ENCODE data around the gene S100A9.

DNA sequence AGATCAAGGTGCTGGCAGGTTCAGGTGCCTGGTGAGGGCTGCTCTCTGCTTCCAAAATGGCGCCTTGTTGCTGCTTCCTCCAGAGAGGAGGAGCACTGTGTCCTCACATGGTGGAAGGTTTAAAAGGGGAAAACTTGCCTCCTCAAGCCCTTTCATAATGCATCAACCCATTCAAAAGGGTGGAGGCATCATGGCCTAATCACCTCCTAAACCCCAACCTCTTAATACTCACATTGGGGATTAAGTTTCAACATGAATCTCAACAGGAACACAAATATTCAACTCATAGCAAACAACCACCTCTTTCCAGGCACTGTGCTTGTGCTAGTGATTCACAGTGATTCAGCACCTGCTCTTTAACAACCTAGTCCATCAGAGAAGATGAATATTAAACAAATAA, 13.6 kb downstream of the S100A9 start:
- TF ChIP-seq CTCF (IDR thresholded peaks at IDR 0.05 in 8 of 11, conservative IDR thresholded peaks at IDR 0.05 in 3 of 11) (no peak), POLR2A (IDR thresholded peaks at IDR 0.05) (no peak)
